Measurements from ENCODE around the gene RALBP1.

- TF ChIP-seq, protein P1, sequence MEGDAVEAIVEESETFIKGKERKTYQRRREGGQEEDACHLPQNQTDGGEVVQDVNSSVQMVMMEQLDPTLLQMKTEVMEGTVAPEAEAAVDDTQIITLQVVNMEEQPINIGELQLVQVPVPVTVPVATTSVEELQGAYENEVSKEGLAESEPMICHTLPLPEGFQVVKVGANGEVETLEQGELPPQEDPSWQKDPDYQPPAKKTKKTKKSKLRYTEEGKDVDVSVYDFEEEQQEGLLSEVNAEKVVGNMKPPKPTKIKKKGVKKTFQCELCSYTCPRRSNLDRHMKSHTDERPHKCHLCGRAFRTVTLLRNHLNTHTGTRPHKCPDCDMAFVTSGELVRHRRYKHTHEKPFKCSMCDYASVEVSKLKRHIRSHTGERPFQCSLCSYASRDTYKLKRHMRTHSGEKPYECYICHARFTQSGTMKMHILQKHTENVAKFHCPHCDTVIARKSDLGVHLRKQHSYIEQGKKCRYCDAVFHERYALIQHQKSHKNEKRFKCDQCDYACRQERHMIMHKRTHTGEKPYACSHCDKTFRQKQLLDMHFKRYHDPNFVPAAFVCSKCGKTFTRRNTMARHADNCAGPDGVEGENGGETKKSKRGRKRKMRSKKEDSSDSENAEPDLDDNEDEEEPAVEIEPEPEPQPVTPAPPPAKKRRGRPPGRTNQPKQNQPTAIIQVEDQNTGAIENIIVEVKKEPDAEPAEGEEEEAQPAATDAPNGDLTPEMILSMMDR (IDR thresholded peaks at IDR 0.05), result no peak
- TF ChIP-seq POLR2AphosphoS5 (IDR thresholded peaks at IDR 0.05), result no peak
- TF ChIP-seq EP300 (IDR thresholded peaks at IDR 0.05), result no peak
These were observed 7.5 kb downstream of the RALBP1 start for GRCh38 chr18:9482790-9483189.
